Left kidney (tissue), 1 donor: ENCODE results near the gene CLCA1. TPM values are rescaled to one million over a fixed set of nuclear protein-coding genes. Genes with fewer than 3 reads are reported as not detected.

Experiments used
- polyA plus RNA-seq: library from polyadenylated mRNA; unstranded; fragments of 120-200 nt; gene quantifications from one replicate; pipeline ENCODE4 v1.2.1, GENCODE V29; 2013; ENCODE audit not compliant: insufficient read length

CLCA1 gene
- polyA plus RNA-seq, 1 donor: not detected

Other genes with a start within 250 kb of the CLCA1 start
- 83.2 TPM for gene ODF2L, start 72.6 kb upstream of the CLCA1 start, polyA plus RNA-seq
- gene CLCA2, start 44.8 kb upstream of the CLCA1 start, polyA plus RNA-seq: 0.05 TPM
- not detected for gene CLCA4, start 78.2 kb downstream of the CLCA1 start, polyA plus RNA-seq
- gene SH3GLB1, start 235.6 kb downstream of the CLCA1 start, polyA plus RNA-seq: 88.2 TPM